ENCODE measurements around the gene GFY.

The GFY gene

GRCh38 chr19:49417088-49417487, 8.1 kb upstream of the GFY start:
- peaks cover 3% of the 10 kb centered on the region; the same call in 1 of the 2 replicates for H3K4me1 ChIP-seq (ENCODE audit: insufficient read depth, low read length)
- no peaks in the 10 kb centered on the region for H3K36me3 ChIP-seq (ENCODE audit: insufficient read depth, low read length)
- no peaks in the 10 kb centered on the region for H3K9me3 ChIP-seq (ENCODE audit: control insufficient read depth, insufficient read depth, low read length)
- H3K9ac ChIP-seq (ENCODE audit: low read depth, low read length), result no peak overlapping the region

GRCh38 chr19:49418511-49418910, 6.7 kb upstream of the GFY start:
- Histone ChIP-seq H3K36me3 (ENCODE audit: insufficient read depth, low read length) (no peaks in the 10 kb centered on the region), H3K9ac (ENCODE audit: low read depth, low read length) (no peak overlapping the region), H3K4me1 (ENCODE audit: insufficient read depth, low read length) (peaks cover 4% of the 10 kb centered on the region; the same call in 1 of the 2 replicates), H3K9me3 (ENCODE audit: control insufficient read depth, insufficient read depth, low read length) (no peaks in the 10 kb centered on the region)

DNA sequence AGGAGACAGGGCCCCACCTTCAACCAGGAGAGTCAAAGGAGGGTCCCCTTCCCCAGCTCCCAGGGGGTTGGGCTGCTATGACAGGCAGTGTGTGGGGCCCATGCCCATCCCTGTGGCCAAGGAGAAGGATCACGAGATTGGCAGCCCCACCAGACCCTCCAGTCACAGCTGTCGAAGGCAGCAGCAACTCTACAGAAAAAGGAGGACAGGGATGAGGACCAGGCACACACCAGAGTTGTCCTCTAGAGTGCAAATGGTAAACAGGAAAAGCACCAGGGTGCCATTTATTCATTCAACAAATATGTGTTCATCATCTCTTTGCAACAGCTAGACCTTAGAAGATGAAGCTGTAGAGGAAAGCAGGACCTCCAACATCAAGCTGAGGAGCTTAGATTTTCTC, 6.0 kb upstream of the GFY start:
- H3K36me3 ChIP-seq (ENCODE audit: insufficient read depth, low read length), result no peaks in the 10 kb centered on the region
- no peak overlapping the region for H3K9ac ChIP-seq (ENCODE audit: low read depth, low read length)
- no peaks in the 10 kb centered on the region for H3K9me3 ChIP-seq (ENCODE audit: control insufficient read depth, insufficient read depth, low read length)
- peaks cover 8% of the 10 kb centered on the region; the same call in 1 of the 2 replicates for H3K4me1 ChIP-seq (ENCODE audit: insufficient read depth, low read length)

GRCh38 chr19:49420227-49420626, 5.0 kb upstream of the GFY start:
- Histone ChIP-seq H3K9me3 (ENCODE audit: control insufficient read depth, insufficient read depth, low read length) (no peaks in the 10 kb centered on the region), H3K4me1 (ENCODE audit: insufficient read depth, low read length) (peaks cover 8% of the 10 kb centered on the region; the same call in 1 of the 2 replicates), H3K9ac (ENCODE audit: low read depth, low read length) (no peak overlapping the region), H3K36me3 (ENCODE audit: insufficient read depth, low read length) (no peaks in the 10 kb centered on the region)

GRCh38 chr19:49421039-49421877, 3.9 kb upstream of the GFY start:
- Histone ChIP-seq H3K9ac (ENCODE audit: low read depth, low read length) (peak overlapping the region; percentile 25; the same call in 1 of the 2 replicates), H3K4me1 (ENCODE audit: insufficient read depth, low read length) (peaks cover 8% of the 10 kb centered on the region; the same call in 1 of the 2 replicates)

GRCh38 chr19:49421878-49422202, 3.3 kb upstream of the GFY start:
- Histone ChIP-seq H3K4me1 (ENCODE audit: insufficient read depth, low read length) (peaks cover 12% of the 10 kb centered on the region; the same call in 1 of the 2 replicates), H3K9ac (ENCODE audit: low read depth, low read length) (no peak overlapping the region), H3K9me3 (ENCODE audit: control insufficient read depth, insufficient read depth, low read length) (no peaks in the 10 kb centered on the region), H3K36me3 (ENCODE audit: insufficient read depth, low read length) (no peaks in the 10 kb centered on the region)

More at GRCh38 chr19:49421039-49421877, 3.9 kb upstream of the GFY start:
- Histone ChIP-seq H3K9me3 (ENCODE audit: control insufficient read depth, insufficient read depth, low read length) (no peaks in the 10 kb centered on the region), H3K36me3 (ENCODE audit: insufficient read depth, low read length) (no peaks in the 10 kb centered on the region)

- Histone ChIP-seq H3K9ac (ENCODE audit: low read depth, low read length) (peak overlapping the region; percentile 53; the same call in 1 of the 2 replicates), H3K4me1 (ENCODE audit: insufficient read depth, low read length) (peaks cover 17% of the 10 kb centered on the region; the same call in 1 of the 2 replicates), H3K9me3 (ENCODE audit: control insufficient read depth, insufficient read depth, low read length) (no peaks in the 10 kb centered on the region), H3K36me3 (ENCODE audit: insufficient read depth, low read length) (no peaks in the 10 kb centered on the region)
Observed at GRCh38 chr19:49422407-49423070, 2.6 kb upstream of the GFY start.

- Histone ChIP-seq H3K4me1 (ENCODE audit: insufficient read depth, low read length) (peaks cover 17% of the 10 kb centered on the region; the same call in 1 of the 2 replicates), H3K9ac (ENCODE audit: low read depth, low read length) (peak within 1 kb of the TSS; percentile 53; the same call in 1 of the 2 replicates), H3K36me3 (ENCODE audit: insufficient read depth, low read length) (no peaks in the 10 kb centered on the region), H3K9me3 (ENCODE audit: control insufficient read depth, insufficient read depth, low read length) (no peaks in the 10 kb centered on the region)
Observed at GRCh38 chr19:49423071-49423984, 1.9 kb upstream of the GFY start, which contains the start of gene PTH2. PTH2 (minus strand) TSS chr19:49423441; CDS start chr19:49423339, 102 bp downstream.

- Histone ChIP-seq H3K36me3 (ENCODE audit: insufficient read depth, low read length) (no peaks in the 10 kb centered on the region), H3K9me3 (ENCODE audit: control insufficient read depth, insufficient read depth, low read length) (no peaks in the 10 kb centered on the region), H3K4me1 (ENCODE audit: insufficient read depth, low read length) (peaks cover 17% of the 10 kb centered on the region; the same call in 1 of the 2 replicates), H3K9ac (ENCODE audit: low read depth, low read length) (no peak overlapping the region)
Observed at GRCh38 chr19:49423985-49424303, 1.2 kb upstream of the GFY start.

GRCh38 chr19:49425922-49426592, 869 bp downstream of the GFY start:
- Histone ChIP-seq H3K9ac (ENCODE audit: low read depth, low read length) (peak overlapping the region; percentile 22; the same call in 1 of the 2 replicates), H3K36me3 (ENCODE audit: insufficient read depth, low read length) (no peaks in the 10 kb centered on the region), H3K9me3 (ENCODE audit: control insufficient read depth, insufficient read depth, low read length) (no peaks in the 10 kb centered on the region), H3K4me1 (ENCODE audit: insufficient read depth, low read length) (peaks cover 14% of the 10 kb centered on the region; the same call in 1 of the 2 replicates)

DNA sequence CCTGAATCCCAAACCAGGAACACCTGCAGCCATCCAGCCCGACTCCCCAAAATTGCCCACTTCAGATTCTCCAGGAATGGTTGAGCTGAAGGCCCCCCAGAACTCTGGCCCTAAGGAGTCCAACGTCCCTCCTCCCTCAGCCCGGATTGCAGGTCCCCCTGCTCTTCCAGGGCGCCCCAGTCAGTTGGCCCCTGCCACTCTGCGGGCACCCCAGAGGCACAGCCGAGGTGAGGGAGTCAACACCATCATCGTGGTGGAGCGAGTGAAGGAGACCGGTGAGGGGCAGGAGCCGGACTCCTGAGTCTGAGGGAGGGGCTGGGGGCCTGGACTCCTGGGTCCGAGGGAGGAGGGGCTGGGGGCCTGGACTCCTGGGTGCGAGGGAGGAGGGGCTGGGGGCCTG, 2.2 kb downstream of the GFY start:
- Histone ChIP-seq H3K36me3 (ENCODE audit: insufficient read depth, low read length) (no peaks in the 10 kb centered on the region), H3K4me1 (ENCODE audit: insufficient read depth, low read length) (peaks cover 14% of the 10 kb centered on the region; the same call in 1 of the 2 replicates), H3K9ac (ENCODE audit: low read depth, low read length) (no peak overlapping the region), H3K9me3 (ENCODE audit: control insufficient read depth, insufficient read depth, low read length) (no peaks in the 10 kb centered on the region)

DNA sequence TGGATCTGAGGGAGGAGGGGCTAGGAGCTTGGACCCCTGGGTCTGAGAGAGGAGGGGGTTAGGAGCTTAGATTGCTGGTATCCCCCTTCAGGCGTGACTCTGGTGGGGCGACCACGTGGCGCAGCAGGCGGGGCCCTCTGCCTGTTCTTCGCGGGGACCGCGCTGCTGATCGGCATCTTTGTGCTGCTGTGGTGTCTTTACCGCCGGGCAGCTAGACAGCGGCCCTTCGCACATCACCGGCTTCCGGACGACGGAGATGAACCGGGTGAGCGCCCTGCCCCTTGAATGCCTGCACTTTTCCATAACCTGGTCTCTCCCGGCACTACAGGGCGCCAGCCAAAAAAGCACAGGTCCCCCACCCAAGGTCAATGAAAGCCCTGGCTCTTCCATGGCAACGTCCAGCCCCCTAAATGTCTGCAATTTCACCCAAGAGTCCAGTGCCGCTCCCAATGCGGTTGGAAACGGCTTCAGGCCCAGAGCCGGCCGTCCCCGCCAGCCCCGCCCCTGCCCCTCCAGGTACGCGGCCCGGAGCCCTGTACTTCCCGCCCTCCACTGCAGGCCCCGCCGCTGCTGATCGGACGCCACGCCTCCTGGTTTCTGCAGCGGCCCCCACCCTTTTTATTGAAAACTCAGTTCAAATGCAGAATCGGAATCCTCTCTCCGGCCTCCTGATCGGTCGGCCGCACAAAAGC, 2.8 kb downstream of the GFY start:
- Histone ChIP-seq H3K4me1 (ENCODE audit: insufficient read depth, low read length) (peaks cover 14% of the 10 kb centered on the region; the same call in 1 of the 2 replicates), H3K9ac (ENCODE audit: low read depth, low read length) (peak overlapping the region; percentile 55), H3K36me3 (ENCODE audit: insufficient read depth, low read length) (no peaks in the 10 kb centered on the region), H3K9me3 (ENCODE audit: control insufficient read depth, insufficient read depth, low read length) (no peaks in the 10 kb centered on the region)

All from ES-I3 (cell line).